Neural cell (in vitro differentiated cells): ENCODE data around the gene FBXL17. TPM values are rescaled to one million over a fixed set of nuclear protein-coding genes. Genes with fewer than 3 reads are reported as not detected.

ENCODE experiments used
- H2AFZ ChIP-seq: fragments of 200-600, 300-800 bp; sonication (generic), shearing (Covaris generic); 2 replicates; pipeline ENCODE4 v1.6.0; 2014; ENCODE audit warnings: low read depth, mild to moderate bottlenecking, antibody characterized with exemption, low read length, moderate library complexity
- H3F3A ChIP-seq: fragments of 200-600 bp; shearing (Covaris generic); 2 replicates; pipeline ENCODE4 v1.6.1; 2016; ENCODE audit warnings: mild to moderate bottlenecking, moderate library complexity, mixed read lengths, antibody characterized with exemption, low read length; ENCODE audit not compliant: insufficient read depth, poor library complexity, severe bottlenecking
- H3K27ac ChIP-seq: fragments of 200-600, 300-800 bp; sonication (generic), shearing (Covaris generic); 2 replicates; pipeline ENCODE4 v1.5.1; 2014; ENCODE audit warnings: mild to moderate bottlenecking, low read length, moderate library complexity
- H3K27me3 ChIP-seq: fragments of 300-800, 200-600 bp; sonication (generic), shearing (Covaris generic); 2 replicates; pipeline ENCODE4 v1.6.0; 2014; ENCODE audit warnings: mild to moderate bottlenecking, low read depth, low read length, moderate library complexity; ENCODE audit not compliant: insufficient read depth
- H3K36me3 ChIP-seq: fragments of 300-800, 200-600 bp; sonication (generic), shearing (Covaris generic); 2 replicates; pipeline ENCODE4 v1.5.1; 2014; ENCODE audit warnings: mild to moderate bottlenecking, antibody characterized with exemption, low read length, moderate library complexity; ENCODE audit not compliant: insufficient read depth
- H3K4me2 ChIP-seq: fragments of 300-800, 200-600 bp; sonication (generic), shearing (Covaris generic); 2 replicates; pipeline ENCODE4 v1.6.0; 2014; ENCODE audit warnings: mild to moderate bottlenecking, low read length
- H3K4me3 ChIP-seq: fragments of 300-800, 200-600 bp; sonication (generic), shearing (Covaris generic); 2 replicates; pipeline ENCODE4 v1.5.1; 2014; ENCODE audit warnings: mild to moderate bottlenecking, low read length, moderate library complexity
- H3K79me2 ChIP-seq: fragments of 200-600 bp; shearing (Covaris generic); replicated peaks from 2 replicates; pipeline ENCODE4 v1.6.0; 2014; ENCODE audit warnings: mild to moderate bottlenecking, low read length, moderate library complexity; ENCODE audit not compliant: insufficient read depth
- H3K9ac ChIP-seq: fragments of 300-800, 200-600 bp; sonication (generic), shearing (Covaris generic); 2 replicates; pipeline ENCODE4 v1.6.1; 2016; ENCODE audit warnings: mild to moderate bottlenecking, low read length, mixed read lengths
- H3K9me2 ChIP-seq: fragments of 200-600 bp; shearing (Covaris generic); 2 replicates; pipeline ENCODE4 v1.6.1; 2016; ENCODE audit warnings: mild to moderate bottlenecking, low read length, mixed read lengths; ENCODE audit not compliant: insufficient read depth
- H3K9me3 ChIP-seq: fragments of 200-600, 300-800 bp; sonication (generic), shearing (Covaris generic); 2 replicates; pipeline ENCODE4 v1.6.1; 2016; ENCODE audit warnings: mild to moderate bottlenecking, mixed run types, low read length, moderate library complexity, mixed read lengths
- H4K20me1 ChIP-seq: fragments of 200-600 bp; shearing (Covaris generic); 2 replicates; pipeline ENCODE4 v1.6.1; 2016; ENCODE audit warnings: mild to moderate bottlenecking, mixed run types; ENCODE audit not compliant: insufficient read depth
- CTCF ChIP-seq: fragments of 450-650 bp; IDR thresholded peaks from 2 replicates; pipeline ENCODE4 v1.5.1; 2014; ENCODE audit warnings: antibody characterized with exemption, mild to moderate bottlenecking, moderate library complexity; ENCODE audit not compliant: poor library complexity, severe bottlenecking
- EP300 ChIP-seq: fragments of 450-650 bp; conservative IDR thresholded peaks from 2 replicates; pipeline ENCODE4 v1.6.1; 2014; ENCODE audit warnings: antibody characterized with exemption, mild to moderate bottlenecking, moderate library complexity; ENCODE audit not compliant: poor library complexity, severe bottlenecking
- EZH2 ChIP-seq: fragments of 200-600, 300-800 bp; shearing (Covaris generic), sonication (generic); IDR thresholded peaks from 2 replicates; pipeline ENCODE4 v1.6.1; 2014; ENCODE audit warnings: antibody characterized with exemption, low read length, borderline replicate concordance, mild to moderate bottlenecking; ENCODE audit not compliant: insufficient read depth, poor library complexity, severe bottlenecking
- MXI1 ChIP-seq: fragments of 450-650 bp; conservative IDR thresholded peaks from 2 replicates; pipeline ENCODE4 v1.6.1; 2014; ENCODE audit warnings: antibody characterized with exemption, mild to moderate bottlenecking; ENCODE audit not compliant: poor library complexity, severe bottlenecking
- POLR2AphosphoS5 ChIP-seq: IDR thresholded peaks from 2 replicates; pipeline ENCODE4 v1.6.1; 2012
- RAD21 ChIP-seq: fragments of 450-650 bp; conservative IDR thresholded peaks from 2 replicates; pipeline ENCODE4 v1.6.1; 2014; ENCODE audit warnings: antibody characterized with exemption, mild to moderate bottlenecking, moderate library complexity
- REST ChIP-seq: IDR thresholded peaks from 2 replicates; pipeline ENCODE4 v1.6.1; 2012; ENCODE audit warnings: borderline replicate concordance
- SMC3 ChIP-seq: fragments of 450-650 bp; conservative IDR thresholded peaks from 2 replicates; pipeline ENCODE4 v1.6.1; 2014; ENCODE audit warnings: antibody characterized with exemption, mild to moderate bottlenecking, moderate library complexity; ENCODE audit not compliant: poor library complexity
- TAF1 ChIP-seq: IDR thresholded peaks from 2 replicates; pipeline ENCODE4 v1.6.1; 2012; ENCODE audit warnings: low read depth
- polyA plus RNA-seq: library from polyadenylated mRNA; depleted of rRNA; stranded (reverse); fragments of >200 nt; gene quantifications from 2 replicates; pipeline ENCODE4 v1.2.3, GENCODE V29; 2014

FBXL17 gene
- polyA plus RNA-seq, 1 donor from 2014 or later = 19.6 TPM

- Histone ChIP-seq H3K4me3 (no peak overlapping the region), H3K79me2 (no peaks in the 10 kb centered on the region), H3K36me3 (no peaks in the 10 kb centered on the region), H3K9me3 (no peaks in the 10 kb centered on the region), H3K9me2 (no peaks in the 10 kb centered on the region), H3K4me2 (no peak overlapping the region), H3F3A (no peaks in the 10 kb centered on the region), H4K20me1 (no peaks in the 10 kb centered on the region), H3K9ac (no peak overlapping the region), H3K27me3 (no peaks in the 10 kb centered on the region), H2AFZ (no peak overlapping the region), H3K27ac (no peak overlapping the region)
- no peak for TF ChIP-seq POLR2AphosphoS5
- no peak for TF ChIP-seq SMC3
- no peak for TF ChIP-seq RAD21
- no peak for TF ChIP-seq MXI1
These were observed 417.2 kb downstream of the FBXL17 start for GRCh38 chr5:107964722-107965121.

- H3K27me3 ChIP-seq = no peaks in the 10 kb centered on the region
- no peaks in the 10 kb centered on the region for H3K36me3 ChIP-seq
- no peak overlapping the region for H3K27ac ChIP-seq
- H3K9ac ChIP-seq = no peak overlapping the region
- TF ChIP-seq POLR2AphosphoS5 (no peak), EP300 (no peak), REST (no peak), SMC3 (no peak), CTCF (no peak), MXI1 (no peak), EZH2 (no peak), RAD21 (no peak), TAF1 (no peak)
- no peak overlapping the region for H3K4me3 ChIP-seq
- no peak overlapping the region for H2AFZ ChIP-seq
- no peaks in the 10 kb centered on the region for H3F3A ChIP-seq
- H3K4me2 ChIP-seq = no peak overlapping the region
- H3K9me2 ChIP-seq = no peaks in the 10 kb centered on the region
- H3K79me2 ChIP-seq = no peaks in the 10 kb centered on the region
- no peaks in the 10 kb centered on the region for H3K9me3 ChIP-seq
- no peaks in the 10 kb centered on the region for H4K20me1 ChIP-seq
These were observed 422.2 kb downstream of the FBXL17 start for GRCh38 chr5:107959573-107960279.
